Thyroid gland (tissue), 4 donors: ENCODE results near the gene TNS3.

Experiments
- POLR2A ChIP-seq, 2 donors: fragments of 450-650 bp; IDR thresholded peaks; one replicate each; pipeline ENCODE4 v1.6.1; 2017; ENCODE audit warnings: antibody characterized with exemption in 2 of 2, mild to moderate bottlenecking in 2 of 2, moderate library complexity in 1 of 2
- TF ChIP-seq, protein P1 (sequence below), 6 experiments: fragments of 200-600 bp in 3 of 6; fragments of 450-650 bp in 3 of 6; sonication (generic) in 3 of 6; IDR thresholded peaks; one replicate each; pipeline ENCODE4 v1.5.1; 2016 to 2019; ENCODE audit warnings: antibody characterized with exemption in 6 of 6, mild to moderate bottlenecking in 2 of 6, inconsistent platforms in 1 of 6, moderate library complexity in 1 of 6

DNA sequence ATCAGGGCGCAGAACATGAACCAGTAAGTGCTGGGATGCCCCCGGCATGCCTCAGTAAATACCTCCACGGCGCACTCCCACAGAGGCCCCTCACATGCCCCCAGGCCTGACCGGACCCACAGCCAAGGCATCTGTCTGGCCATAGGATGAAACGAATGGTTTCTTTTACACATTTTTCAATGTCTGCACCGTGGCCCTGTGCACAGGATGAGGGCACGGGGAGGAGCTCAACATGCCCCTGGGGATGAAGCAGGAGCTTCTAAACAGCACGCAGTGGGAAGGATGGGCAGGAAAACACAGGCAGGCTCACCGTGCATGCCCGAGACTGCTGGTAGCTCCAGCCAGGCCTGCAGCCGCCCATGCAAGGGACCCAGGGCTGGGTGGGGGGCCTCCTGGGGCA, 283.3 kb downstream of the TNS3 start:
- TF ChIP-seq, protein P1, sequence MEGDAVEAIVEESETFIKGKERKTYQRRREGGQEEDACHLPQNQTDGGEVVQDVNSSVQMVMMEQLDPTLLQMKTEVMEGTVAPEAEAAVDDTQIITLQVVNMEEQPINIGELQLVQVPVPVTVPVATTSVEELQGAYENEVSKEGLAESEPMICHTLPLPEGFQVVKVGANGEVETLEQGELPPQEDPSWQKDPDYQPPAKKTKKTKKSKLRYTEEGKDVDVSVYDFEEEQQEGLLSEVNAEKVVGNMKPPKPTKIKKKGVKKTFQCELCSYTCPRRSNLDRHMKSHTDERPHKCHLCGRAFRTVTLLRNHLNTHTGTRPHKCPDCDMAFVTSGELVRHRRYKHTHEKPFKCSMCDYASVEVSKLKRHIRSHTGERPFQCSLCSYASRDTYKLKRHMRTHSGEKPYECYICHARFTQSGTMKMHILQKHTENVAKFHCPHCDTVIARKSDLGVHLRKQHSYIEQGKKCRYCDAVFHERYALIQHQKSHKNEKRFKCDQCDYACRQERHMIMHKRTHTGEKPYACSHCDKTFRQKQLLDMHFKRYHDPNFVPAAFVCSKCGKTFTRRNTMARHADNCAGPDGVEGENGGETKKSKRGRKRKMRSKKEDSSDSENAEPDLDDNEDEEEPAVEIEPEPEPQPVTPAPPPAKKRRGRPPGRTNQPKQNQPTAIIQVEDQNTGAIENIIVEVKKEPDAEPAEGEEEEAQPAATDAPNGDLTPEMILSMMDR (IDR thresholded peaks at IDR 0.05), result no peak
- no peak for TF ChIP-seq POLR2A (IDR thresholded peaks at IDR 0.05)
